NCI-H2196 treated with DMSO at 0.1 percent for 48 hours (cell line): ENCODE measurements around the gene SARS1.

Experiments
- DNase-seq: peaks from one replicate; lab custom pipeline; 2025; ENCODE audit not compliant: unreplicated experiment; lab: John Stamatoyannopoulos, UW

The SARS1 gene

GRCh38 chr1:109259674-109260557 lies 46.2 kb downstream of the SARS1 start:
- DNase-seq: no peak

GRCh38 chr1:109261006-109261405 lies 47.3 kb downstream of the SARS1 start:
- no peak for DNase-seq

GRCh38 chr1:109261578-109261977 lies 47.9 kb downstream of the SARS1 start:
- DNase-seq: no peak

- DNase-seq: no peak
Observed at GRCh38 chr1:109262231-109263055, 48.7 kb downstream of the SARS1 start.

GRCh38 chr1:109263234-109263596 lies 49.5 kb downstream of the SARS1 start:
- DNase-seq: peak; percentile 97

DNA sequence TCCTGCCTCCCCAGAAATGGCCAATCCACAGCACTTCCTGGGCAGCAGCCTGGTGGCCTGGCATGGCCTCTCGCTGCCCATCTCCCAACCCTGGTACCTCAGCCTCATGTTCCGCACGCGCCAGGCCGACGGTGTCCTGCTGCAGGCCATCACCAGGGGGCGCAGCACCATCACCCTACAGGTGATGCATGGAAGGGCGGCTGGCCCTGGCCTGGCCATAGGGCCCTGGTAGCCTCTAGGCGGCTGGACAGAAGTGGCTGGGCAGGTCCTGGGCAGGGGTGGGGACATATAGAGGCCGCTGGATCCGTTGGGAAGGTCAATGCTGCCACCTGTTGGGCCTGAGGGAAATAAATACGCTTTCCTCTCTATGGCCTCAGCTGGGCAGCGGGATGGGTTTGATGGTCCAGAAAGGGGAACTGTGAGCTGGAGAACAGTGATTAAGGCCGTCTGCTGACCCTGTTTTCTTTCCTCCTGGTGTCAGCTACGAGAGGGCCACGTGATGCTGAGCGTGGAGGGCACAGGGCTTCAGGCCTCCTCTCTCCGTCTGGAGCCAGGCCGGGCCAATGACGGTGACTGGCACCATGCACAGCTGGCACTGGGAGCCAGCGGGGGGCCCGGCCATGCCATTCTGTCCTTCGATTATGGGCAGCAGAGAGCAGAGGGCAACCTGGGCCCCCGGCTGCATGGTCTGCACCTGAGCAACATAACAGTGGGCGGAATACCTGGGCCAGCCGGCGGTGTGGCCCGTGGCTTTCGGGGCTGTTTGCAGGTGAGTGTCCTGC lies 50.1 kb downstream of the SARS1 start:
- DNase-seq: peak; percentile 97

DNA sequence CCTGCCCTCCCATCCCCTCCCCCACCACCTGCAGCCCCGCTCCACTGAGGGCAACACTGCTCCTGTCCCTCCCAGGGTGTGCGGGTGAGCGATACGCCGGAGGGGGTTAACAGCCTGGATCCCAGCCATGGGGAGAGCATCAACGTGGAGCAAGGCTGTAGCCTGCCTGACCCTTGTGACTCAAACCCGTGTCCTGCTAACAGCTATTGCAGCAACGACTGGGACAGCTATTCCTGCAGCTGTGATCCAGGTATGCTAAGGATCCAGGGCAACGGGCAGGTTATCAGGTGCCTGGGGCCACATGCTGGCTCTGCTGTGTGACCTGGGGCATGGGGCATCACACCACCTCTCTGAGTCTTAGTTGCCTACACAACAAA lies 50.6 kb downstream of the SARS1 start:
- no peak for DNase-seq

- DNase-seq: no peak
Observed at GRCh38 chr1:109265016-109265415, 51.3 kb downstream of the SARS1 start.

DNA sequence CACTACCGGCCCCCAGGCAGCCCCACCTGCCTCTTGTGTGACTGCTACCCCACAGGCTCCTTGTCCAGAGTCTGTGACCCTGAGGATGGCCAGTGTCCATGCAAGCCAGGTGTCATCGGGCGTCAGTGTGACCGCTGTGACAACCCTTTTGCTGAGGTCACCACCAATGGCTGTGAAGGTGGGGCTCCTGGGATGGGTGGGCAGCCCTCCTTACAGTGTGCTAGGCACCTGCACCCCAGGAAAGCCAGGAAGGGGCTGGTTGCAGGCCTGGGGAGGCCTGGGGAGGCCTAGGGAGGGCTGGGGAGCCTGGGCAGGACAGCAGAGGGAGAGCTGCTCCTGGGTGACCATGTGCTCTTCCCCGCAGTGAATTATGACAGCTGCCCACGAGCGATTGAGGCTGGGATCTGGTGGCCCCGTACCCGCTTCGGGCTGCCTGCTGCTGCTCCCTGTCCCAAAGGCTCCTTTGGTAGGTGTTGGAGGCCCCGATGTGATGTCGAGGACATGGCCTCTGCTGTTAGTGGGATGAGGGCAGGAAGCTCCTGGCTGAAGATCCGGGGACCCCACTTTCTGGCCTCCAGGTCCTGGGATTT lies 52.1 kb downstream of the SARS1 start:
- no peak for DNase-seq

GRCh38 chr1:109266965-109267364 lies 53.2 kb downstream of the SARS1 start:
- no peak for DNase-seq

DNA sequence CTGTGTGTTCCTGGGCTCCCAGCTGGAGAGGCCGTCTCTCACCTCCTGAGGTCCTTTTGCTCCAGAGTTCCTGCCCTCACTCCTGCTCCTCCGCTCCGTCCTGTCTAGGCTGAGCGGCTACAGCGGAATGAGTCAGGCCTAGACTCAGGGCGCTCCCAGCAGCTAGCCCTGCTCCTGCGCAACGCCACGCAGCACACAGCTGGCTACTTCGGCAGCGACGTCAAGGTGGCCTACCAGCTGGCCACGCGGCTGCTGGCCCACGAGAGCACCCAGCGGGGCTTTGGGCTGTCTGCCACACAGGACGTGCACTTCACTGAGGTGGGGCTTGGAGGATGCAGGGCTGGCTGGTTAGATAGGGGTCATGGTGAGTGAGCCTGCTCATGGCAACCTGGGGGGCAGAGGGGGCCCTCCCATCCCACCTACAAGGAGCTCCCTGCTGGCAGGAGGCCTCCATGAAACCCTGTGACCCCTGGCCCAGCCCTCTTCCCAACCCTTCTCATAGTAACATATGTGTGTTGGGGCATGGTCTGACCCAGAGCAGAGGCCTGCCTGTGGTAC lies 54.1 kb downstream of the SARS1 start:
- no peak for DNase-seq

- DNase-seq: no peak
Observed at GRCh38 chr1:109268431-109269211, 54.9 kb downstream of the SARS1 start.

- no peak for DNase-seq
Observed at GRCh38 chr1:109269212-109269980, 55.7 kb downstream of the SARS1 start.

- DNase-seq: no peak
Observed at GRCh38 chr1:109269981-109270622, 56.4 kb downstream of the SARS1 start.

- DNase-seq: no peak
Observed at GRCh38 chr1:109270623-109271317, 57.1 kb downstream of the SARS1 start.

- DNase-seq: no peak
Observed at GRCh38 chr1:109271458-109271857, 57.7 kb downstream of the SARS1 start.

DNA sequence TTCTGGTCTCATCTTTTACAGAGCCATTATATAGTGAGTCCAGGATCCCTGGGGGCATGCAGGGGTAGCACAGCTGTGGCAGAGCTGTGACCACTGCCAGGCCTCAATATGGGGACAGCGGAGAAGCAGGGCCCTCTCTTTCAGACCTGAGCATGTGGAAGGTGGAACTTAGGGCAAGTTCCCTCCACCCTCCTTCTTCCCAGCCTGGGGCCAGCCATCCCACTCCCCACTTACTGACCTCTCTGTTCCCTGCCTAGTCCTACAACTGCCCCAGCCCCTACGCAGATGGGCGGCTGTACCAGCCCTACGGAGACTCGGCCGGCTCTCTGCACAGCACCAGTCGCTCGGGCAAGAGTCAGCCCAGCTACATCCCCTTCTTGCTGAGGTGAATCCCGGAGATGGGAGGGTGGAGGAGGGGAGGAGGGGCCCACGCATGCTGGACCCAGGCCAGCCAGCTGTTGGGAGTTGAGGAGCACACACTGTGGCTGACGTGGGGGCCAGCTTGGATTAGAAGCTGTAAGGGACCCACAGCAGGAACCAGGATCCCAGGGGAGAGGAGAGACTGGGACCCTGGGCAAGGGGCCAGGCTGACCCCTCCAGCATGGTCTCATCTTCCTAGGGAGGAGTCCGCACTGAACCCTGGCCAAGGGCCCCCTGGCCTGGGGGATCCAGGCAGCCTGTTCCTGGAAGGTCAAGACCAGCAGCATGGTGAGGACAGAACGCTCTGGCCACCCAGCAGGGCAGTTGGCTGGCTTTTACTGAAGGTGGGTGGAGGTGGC lies 58.5 kb downstream of the SARS1 start:
- no peak for DNase-seq
